Endothelial cell of umbilical vein (primary cell): ENCODE results near the gene PDCD1LG2. TPM values are rescaled to one million over a fixed set of nuclear protein-coding genes. Genes with fewer than 3 reads are reported as not detected.

ENCODE experiments used
- BruUV-seq: library from RNA; stranded (reverse); fragments of 400-500 nt; replicated peaks from 2 replicates; lab custom pipeline; 2021; lab: Mats Ljungman, UMichigan
- CTCF ChIA-PET: fragments of 300-600, 350-600 bp; sonication (Branson Sonifier 250); formaldehyde crosslinking; loops from one replicate; lab custom pipeline; 2021; ENCODE audit warnings: antibody characterized with exemption, inconsistent platforms; lab: Charles Lee
- POLR2A ChIA-PET: fragments of 300-600, 350-600 bp; sonication (Branson Sonifier 250); formaldehyde crosslinking; loops from one replicate; lab custom pipeline; 2021; ENCODE audit warnings: antibody characterized with exemption, inconsistent platforms; lab: Charles Lee
- DNase-seq: peaks from one replicate; pipeline ENCODE4 v3.0.0-alpha.2; 2011; ENCODE audit warnings: low read depth, low spot score
- FAIRE-seq: peaks from 2 replicates; lab custom pipeline; 2011; peaks lifted over from hg19 to GRCh38; lab: Jason Lieb, UNC
- H2AFZ ChIP-seq: 2 replicates; pipeline ENCODE4 v1.6.0; 2012; ENCODE audit warnings: low read depth, low read length, control low read depth, inconsistent platforms
- H3K27ac ChIP-seq: 2 replicates; pipeline ENCODE4 v1.5.1; 2011; ENCODE audit warnings: low read depth, mild to moderate bottlenecking, control low read depth, low read length, moderate library complexity; ENCODE audit not compliant: insufficient read depth
- H3K27me3 ChIP-seq, 2 experiments: 2 replicates each; pipeline versions ENCODE4 v1.6.0 to v1.6.1; 2011; ENCODE audit warnings: low read length in 2 of 2, mixed read lengths in 1 of 2; ENCODE audit not compliant: control insufficient read depth in 2 of 2, insufficient read depth in 2 of 2
- H3K36me3 ChIP-seq, 2 experiments: 2 replicates in 1 of 2; 3 replicates in 1 of 2; pipeline ENCODE4 v1.5.1; 2011; ENCODE audit warnings: low read length in 2 of 2, mild to moderate bottlenecking in 1 of 2, moderate library complexity in 1 of 2; ENCODE audit not compliant: control insufficient read depth in 2 of 2, insufficient read depth in 2 of 2; ENCODE audit errors: extremely low read depth in 1 of 2
- H3K4me1 ChIP-seq: 3 replicates; pipeline ENCODE4 v1.5.1; 2011; ENCODE audit warnings: mild to moderate bottlenecking, low read length; ENCODE audit not compliant: control insufficient read depth, insufficient read depth; ENCODE audit errors: extremely low read depth
- H3K4me2 ChIP-seq: 2 replicates; pipeline ENCODE4 v1.6.1; 2011; ENCODE audit warnings: low read length, control low read depth, mixed read lengths; ENCODE audit not compliant: insufficient read depth
- H3K4me3 ChIP-seq, 3 experiments: fragments of 200-600 bp in 1 of 3; sonication (generic), shearing (Covaris generic) in 1 of 3; replicated peaks in 1 of 3; 2 replicates each; pipeline ENCODE4 v1.5.1; 2011 to 2016; ENCODE audit warnings: control low read depth in 3 of 3, low read length in 3 of 3, mild to moderate bottlenecking in 2 of 3, inconsistent platforms in 1 of 3, low read depth in 1 of 3, moderate library complexity in 1 of 3; ENCODE audit not compliant: insufficient read depth in 1 of 3
- H3K79me2 ChIP-seq: 2 replicates; pipeline ENCODE4 v1.6.0; 2012; ENCODE audit warnings: low read length, inconsistent platforms; ENCODE audit not compliant: control insufficient read depth, insufficient read depth
- H3K9ac ChIP-seq: replicated peaks from 2 replicates; pipeline ENCODE3; 2011; ENCODE audit warnings: low read length, control low read depth; ENCODE audit not compliant: insufficient read depth; ENCODE audit errors: extremely low read depth
- H3K9me1 ChIP-seq: replicated peaks from 3 replicates; pipeline ENCODE4 v1.6.0; 2011; ENCODE audit warnings: mild to moderate bottlenecking, low read length; ENCODE audit not compliant: control insufficient read depth, insufficient read depth; ENCODE audit errors: extremely low read depth
- H3K9me3 ChIP-seq: replicated peaks from 2 replicates; pipeline ENCODE4 v1.5.1; 2012; ENCODE audit warnings: low read length, inconsistent platforms; ENCODE audit not compliant: control insufficient read depth, insufficient read depth
- H4K20me1 ChIP-seq: replicated peaks from 2 replicates; pipeline ENCODE3; 2011; ENCODE audit warnings: mild to moderate bottlenecking, low read length; ENCODE audit not compliant: control insufficient read depth, insufficient read depth; ENCODE audit errors: extremely low read depth
- EZH2 ChIP-seq: IDR thresholded peaks from 2 replicates; pipeline ENCODE4 v1.6.1; 2012; ENCODE audit warnings: borderline replicate concordance, low read depth, mild to moderate bottlenecking, moderate library complexity, low read length, inconsistent platforms; ENCODE audit not compliant: severe bottlenecking
- FOS ChIP-seq: IDR thresholded peaks from 2 replicates; pipeline ENCODE4 v1.6.1; 2011; ENCODE audit warnings: mild to moderate bottlenecking, low read length, moderate library complexity, borderline replicate concordance; ENCODE audit not compliant: insufficient read depth
- JUN ChIP-seq: IDR thresholded peaks from 2 replicates; pipeline ENCODE4 v1.6.1; 2011; ENCODE audit warnings: borderline replicate concordance, low read depth; ENCODE audit not compliant: insufficient read length, insufficient read depth
- MAX ChIP-seq: IDR thresholded peaks from 2 replicates; pipeline ENCODE4 v1.6.1; 2011; ENCODE audit not compliant: insufficient read depth, insufficient read length
- MYC ChIP-seq: IDR thresholded peaks from one replicate; pipeline ENCODE4 v1.6.1; 2011; ENCODE audit warnings: mild to moderate bottlenecking, low read depth, low read length
- dilution Hi-C: fragments of 300-500 bp; cut with MboI; formaldehyde crosslinking; loops from one replicate; pipeline ENCODE4 v1.15.0; 2019; ENCODE audit warnings: low sequenced_read_pairs; ENCODE audit not compliant: extremely low pct_ligation_motif_present
- intact Hi-C: fragments of 100-400 bp; cut with micrococcal nuclease; formaldehyde crosslinking; loops from one replicate; pipeline ENCODE4 v1.10.0; 2022
- polyA plus RNA-seq, 4 experiments: library from polyadenylated mRNA; depleted of rRNA in 3 of 4; stranded (reverse) in 3 of 4; unstranded in 1 of 4; fragments of >200 nt; gene quantifications; 2 replicates each; pipeline versions ENCODE4 v1.2.1 to v1.2.3, GENCODE V29; 2011 to 2012; ENCODE audit warnings: missing spikeins in 1 of 4
- total RNA-seq: library from RNA; stranded (reverse); gene quantifications from 2 replicates; pipeline ENCODE4 v1.2.3, GENCODE V29; 2021
- TF ChIP-seq, protein P1 (sequence below), 2 donors: IDR thresholded peaks; 1 replicate in 1 of 2; 2 replicates in 1 of 2; pipeline ENCODE4 v1.5.1; 2011; ENCODE audit warnings: low read length in 2 of 2, mild to moderate bottlenecking in 2 of 2, moderate library complexity in 2 of 2, control low read depth in 1 of 2, inconsistent platforms in 1 of 2, low read depth in 1 of 2; ENCODE audit not compliant: insufficient read depth in 1 of 2; ENCODE audit errors: extremely low read depth in 1 of 2

The PDCD1LG2 gene
- total and polyA plus RNA-seq, 2 donors (not counting 3 experiments of a cell fraction or from before 2014, with no cell fraction given) = 7.9 to 9.5 TPM

DNA sequence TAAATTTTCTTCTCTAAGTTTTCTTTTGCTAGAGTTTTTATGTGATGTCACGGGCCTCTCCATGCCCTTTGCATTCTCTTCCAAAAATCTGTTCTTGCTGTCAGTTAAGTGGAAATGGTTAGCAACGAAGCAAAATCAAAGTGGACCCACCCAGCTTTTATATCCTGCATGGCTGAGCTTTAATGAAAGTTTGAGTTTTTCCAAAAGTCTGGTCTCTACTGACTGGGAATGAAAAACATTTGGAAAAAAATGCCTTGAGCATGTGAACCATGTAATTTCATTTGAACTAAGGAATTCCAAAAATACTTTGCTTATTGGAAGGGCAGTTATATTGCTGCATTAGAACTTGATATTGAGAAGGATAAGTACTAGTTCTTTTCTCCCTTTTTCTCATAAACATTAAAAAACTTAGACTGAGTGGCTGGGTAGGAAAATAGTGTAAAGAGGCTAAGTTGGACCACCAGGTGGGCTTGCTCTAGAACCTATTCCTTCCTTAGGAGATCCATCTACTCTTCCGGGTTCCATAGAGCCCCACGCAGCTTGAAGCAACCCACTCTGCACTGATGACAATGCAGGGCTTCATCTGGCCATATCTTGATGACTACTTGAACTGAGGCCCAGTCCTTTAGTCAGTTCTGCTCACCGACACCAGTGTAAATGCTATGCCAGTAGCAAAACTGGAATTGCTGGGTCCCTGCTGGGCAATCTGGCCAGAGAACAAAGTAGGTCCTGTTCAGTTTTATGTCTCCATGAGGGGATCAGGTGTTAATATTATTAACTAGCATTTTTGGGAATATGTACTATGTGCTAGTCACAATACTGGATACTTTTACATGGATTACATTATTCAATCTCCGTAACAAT is 101.2 kb downstream of the PDCD1LG2 start:
- dilution Hi-C loops = no loop called here
- Histone ChIP-seq H3K4me2 (no peak overlapping the region), H3K4me3 (no peak overlapping the region), H3K9me1 (no peaks in the 10 kb centered on the region), H3K27ac (no peak overlapping the region), H3K9ac (no peak overlapping the region), H3K9me3 (no peaks in the 10 kb centered on the region), H2AFZ (no peak overlapping the region), H3K27me3 (no peaks in the 10 kb centered on the region), H3K36me3 (no peaks in the 10 kb centered on the region), H3K4me1 (peaks cover 9% of the 10 kb centered on the region), H3K79me2 (no peaks in the 10 kb centered on the region), H4K20me1 (no peaks in the 10 kb centered on the region)
- intact Hi-C loops = no loop called here
- DNase-seq (no peak), FAIRE-seq (no peak)
- TF ChIP-seq MYC (no peak), EZH2 (no peak), JUN (no peak), MAX (no peak), FOS (no peak)
- TF ChIP-seq, protein P1, sequence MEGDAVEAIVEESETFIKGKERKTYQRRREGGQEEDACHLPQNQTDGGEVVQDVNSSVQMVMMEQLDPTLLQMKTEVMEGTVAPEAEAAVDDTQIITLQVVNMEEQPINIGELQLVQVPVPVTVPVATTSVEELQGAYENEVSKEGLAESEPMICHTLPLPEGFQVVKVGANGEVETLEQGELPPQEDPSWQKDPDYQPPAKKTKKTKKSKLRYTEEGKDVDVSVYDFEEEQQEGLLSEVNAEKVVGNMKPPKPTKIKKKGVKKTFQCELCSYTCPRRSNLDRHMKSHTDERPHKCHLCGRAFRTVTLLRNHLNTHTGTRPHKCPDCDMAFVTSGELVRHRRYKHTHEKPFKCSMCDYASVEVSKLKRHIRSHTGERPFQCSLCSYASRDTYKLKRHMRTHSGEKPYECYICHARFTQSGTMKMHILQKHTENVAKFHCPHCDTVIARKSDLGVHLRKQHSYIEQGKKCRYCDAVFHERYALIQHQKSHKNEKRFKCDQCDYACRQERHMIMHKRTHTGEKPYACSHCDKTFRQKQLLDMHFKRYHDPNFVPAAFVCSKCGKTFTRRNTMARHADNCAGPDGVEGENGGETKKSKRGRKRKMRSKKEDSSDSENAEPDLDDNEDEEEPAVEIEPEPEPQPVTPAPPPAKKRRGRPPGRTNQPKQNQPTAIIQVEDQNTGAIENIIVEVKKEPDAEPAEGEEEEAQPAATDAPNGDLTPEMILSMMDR (IDR thresholded peaks at IDR 0.05; ENCODE audit: extremely low read depth in 1 of 2, insufficient read depth in 1 of 2, low read depth in 1 of 2, low read length in 2 of 2) = no peak
- no TSS peak for BruUV-seq
- ChIA-PET CTCF (interaction anchor here (1.5 kb wide), 1 partner anchor 11 kb away, joined by 4 read pairs; no protein-coding TSS in a partner anchor), POLR2A (no interaction called here)
